HepG2 (cell line): ENCODE measurements around the gene CUL4A. TPM values are rescaled to one million over a fixed set of nuclear protein-coding genes. Genes with fewer than 3 reads are reported as not detected.

Source experiments
- CBX1 ChIP-seq: IDR thresholded peaks from one replicate; pipeline ENCODE4 v1.6.1; 2016; ENCODE audit warnings: antibody characterized with exemption, low read depth
- ESRRA ChIP-seq: sonication (generic); formaldehyde crosslinking; IDR thresholded peaks from 2 replicates; pipeline ENCODE4 v1.5.1; 2020; ENCODE audit warnings: mild to moderate bottlenecking, low read depth, missing genetic modification reagents
- HNRNPK ChIP-seq: fragments of 200-400 bp; formaldehyde crosslinking; IDR thresholded peaks from 2 replicates; pipeline ENCODE4 v1.6.1; 2018; ENCODE audit warnings: low read length, low read depth, moderate library complexity, mild to moderate bottlenecking; ENCODE audit not compliant: poor library complexity, severe bottlenecking
- KLF6 ChIP-seq: IDR thresholded peaks from 2 replicates; pipeline ENCODE4 v1.8.0; 2016; ENCODE audit warnings: missing biosample characterization, missing genetic modification reagents
- NBN ChIP-seq: fragments of 450-650 bp; conservative IDR thresholded peaks from 2 replicates; pipeline ENCODE4 v1.6.1; 2017
- NCOA1 ChIP-seq: sonication (generic); formaldehyde crosslinking; IDR thresholded peaks from 2 replicates; pipeline ENCODE4 v1.9.0; 2021; ENCODE audit warnings: missing genetic modification reagents
- NFE2L2 ChIP-seq: fragments of 150-350 bp; IDR thresholded peaks from 2 replicates; pipeline ENCODE4 v1.6.1; 2014; ENCODE audit warnings: low read length
- SKI ChIP-seq: fragments of 450-650 bp; IDR thresholded peaks from one replicate; pipeline ENCODE4 v1.6.1; 2018; ENCODE audit warnings: mild to moderate bottlenecking; ENCODE audit not compliant: partially characterized antibody
- TEF ChIP-seq: sonication (generic); formaldehyde crosslinking; IDR thresholded peaks from 2 replicates; pipeline ENCODE4 v1.5.0; 2020; ENCODE audit warnings: missing genetic modification reagents
- TFDP2 ChIP-seq: sonication (generic); formaldehyde crosslinking; IDR thresholded peaks from 2 replicates; pipeline ENCODE4 v1.4.0; 2020; ENCODE audit warnings: missing genetic modification reagents
- THAP11 ChIP-seq: IDR thresholded peaks from 2 replicates; pipeline ENCODE4 v1.6.1; 2016; ENCODE audit warnings: missing biosample characterization, missing genetic modification reagents
- USF2 ChIP-seq, 2 experiments: sonication (generic) in 1 of 2; formaldehyde crosslinking in 1 of 2; IDR thresholded peaks; 2 replicates each; pipeline versions ENCODE4 v1.5.1 to v1.6.1; 2011 to 2020; ENCODE audit warnings: borderline replicate concordance in 1 of 2, low read depth in 1 of 2, low read length in 1 of 2, mild to moderate bottlenecking in 1 of 2, missing genetic modification reagents in 1 of 2, moderate library complexity in 1 of 2
- YY1 ChIP-seq: IDR thresholded peaks from 2 replicates; pipeline ENCODE4 v1.6.1; 2011; ENCODE audit warnings: low read length, low read depth, moderate library complexity, mild to moderate bottlenecking; ENCODE audit not compliant: insufficient read depth, insufficient replicate concordance
- ZBTB14 ChIP-seq: sonication (generic); formaldehyde crosslinking; IDR thresholded peaks from 2 replicates; pipeline ENCODE4 v1.4.0; 2020; ENCODE audit warnings: missing genetic modification reagents
- ZNF253 ChIP-seq: sonication (generic); formaldehyde crosslinking; IDR thresholded peaks from 2 replicates; pipeline ENCODE4 v1.8.0; 2022; ENCODE audit warnings: mild to moderate bottlenecking, missing genetic modification reagents, borderline replicate concordance
- ZNF337 ChIP-seq: sonication (generic); formaldehyde crosslinking; IDR thresholded peaks from 2 replicates; pipeline ENCODE4 v1.5.1; 2020; ENCODE audit warnings: missing genetic modification reagents, low read depth, mild to moderate bottlenecking, borderline replicate concordance
- ZNF383 ChIP-seq: sonication (generic); formaldehyde crosslinking; IDR thresholded peaks from 2 replicates; pipeline ENCODE4 v1.4.0; 2020; ENCODE audit warnings: missing genetic modification reagents, mild to moderate bottlenecking, borderline replicate concordance
- ZNF44 ChIP-seq: sonication (generic); formaldehyde crosslinking; IDR thresholded peaks from 2 replicates; pipeline ENCODE4 v1.5.1; 2020; ENCODE audit warnings: mild to moderate bottlenecking, missing genetic modification reagents
- ZNF580 ChIP-seq: IDR thresholded peaks from 2 replicates; pipeline ENCODE4 v1.6.1; 2016; ENCODE audit warnings: low read depth, borderline replicate concordance
- ZNF678 ChIP-seq: sonication (generic); formaldehyde crosslinking; IDR thresholded peaks from 2 replicates; pipeline ENCODE4 v1.4.0; 2020; ENCODE audit warnings: mild to moderate bottlenecking, missing genetic modification reagents
- ZNF788 ChIP-seq: sonication (generic); formaldehyde crosslinking; IDR thresholded peaks from 2 replicates; pipeline ENCODE4 v1.5.0; 2020; ENCODE audit warnings: mild to moderate bottlenecking, missing genetic modification reagents, borderline replicate concordance
- ZSCAN22 ChIP-seq: sonication (generic); formaldehyde crosslinking; IDR thresholded peaks from 2 replicates; pipeline ENCODE4 v1.4.0; 2020; ENCODE audit warnings: mild to moderate bottlenecking, missing genetic modification reagents
- polyA plus RNA-seq, 8 experiments: library from polyadenylated mRNA; depleted of rRNA in 3 of 8; stranded (reverse) in 7 of 8; unstranded in 1 of 8; fragments of >200 nt; fragmentation: Illumina TruSeq in 4 of 8; extraction: Trizol in 4 of 8; gene quantifications; 2 replicates each; pipeline versions ENCODE4 v1.2.1 to v1.2.3, GENCODE V29; 2011 to 2016; ENCODE audit warnings: low read depth in 4 of 8, missing spikeins in 1 of 8, mixed read lengths in 1 of 8; ENCODE audit not compliant: insufficient read depth in 1 of 8
- total RNA-seq, 5 experiments: library from RNA; depleted of rRNA; stranded (reverse); fragments of >200 nt; fragmentation: Illumina TruSeq; extraction: Trizol; gene quantifications; 2 replicates each; pipeline ENCODE4 v1.2.3, GENCODE V29; 2016; ENCODE audit warnings: low read depth in 1 of 5

The CUL4A gene
- total and polyA plus RNA-seq, 2 of the 13 experiments (the other 11 are each of a cell fraction or from before 2014, with no cell fraction given): 51.2 to 75.3 TPM

GRCh38 chr13:113208421-113209335, 735 bp upstream of the CUL4A start, which contains the start of gene PCID2 (continued):
- TF ChIP-seq USF2 (IDR thresholded peaks at IDR 0.05; ENCODE audit: low read depth, low read length) (no peak), USF2 (CRISPR knock-in tag; IDR thresholded peaks at IDR 0.05; ENCODE audit: borderline replicate concordance) (no peak; the same call in 1 of the 2 replicates), ZNF383 (CRISPR knock-in tag) (no peak; the same call in 1 of the 2 replicates), KLF6 (CRISPR knock-in tag) (peak; percentile 94), ZSCAN22 (0 out of 2 replicates have a peak, but pooled peaks have one; percentile 2), NCOA1 (no peak), ZNF678 (peak; percentile 90), SKI (peak; percentile 29), ESRRA (CRISPR knock-in tag) (no peak; the same call in none of the 2 replicates), ZNF44 (CRISPR knock-in tag) (peak; percentile 90), YY1 (peak; percentile 88), ZNF580 (CRISPR knock-in tag) (peak; percentile 54; the same call in 1 of the 2 replicates), HNRNPK (peak; percentile 83), ZBTB14 (CRISPR knock-in tag) (peak; percentile 96), NFE2L2 (no peak), TFDP2 (peak; percentile 83), TEF (CRISPR knock-in tag) (peak; percentile 72), ZNF337 (peak; percentile 96), CBX1 (peak; percentile 97), ZNF788 (peak; percentile 97; the same call in 1 of the 2 replicates), ZNF253 (CRISPR knock-in tag) (peak; percentile 50; the same call in 1 of the 2 replicates), NBN (no peak), THAP11 (CRISPR knock-in tag) (peak; percentile 94)
